OCI-LY7 (cell line): ENCODE measurements around the gene IMPA2. TPM values are rescaled to one million over a fixed set of nuclear protein-coding genes. Genes with fewer than 3 reads are reported as not detected.
"Not testable (repeated sequence)": the region's sequence is repeated elsewhere in the genome, so short reads cannot be mapped to it uniquely, and the experiment has no call there.

ENCODE experiments used
- BruUV-seq: library from RNA; stranded (reverse); fragments of 400-500 nt; replicated peaks from 2 replicates; lab custom pipeline; 2021; lab: Mats Ljungman, UMichigan
- CTCF ChIA-PET: fragments of 300-600 bp; sonication (Branson Sonifier 250); formaldehyde crosslinking; loops from one replicate; lab custom pipeline; 2022; ENCODE audit warnings: antibody characterized with exemption; ENCODE audit not compliant: unreplicated experiment; lab: Charles Lee
- POLR2A ChIA-PET: fragments of 300-600 bp; sonication (Branson Sonifier 250); formaldehyde crosslinking; loops from one replicate; lab custom pipeline; 2022; ENCODE audit warnings: antibody characterized with exemption; lab: Charles Lee
- DNase-seq: peaks from one replicate; pipeline ENCODE4 v3.0.0-alpha.2; 2015; ENCODE audit warnings: low spot score
- H2AFZ ChIP-seq: fragments of 200-600 bp; sonication (generic), shearing (Covaris generic); 2 replicates; pipeline ENCODE4 v1.6.1; 2014; ENCODE audit warnings: mild to moderate bottlenecking, antibody characterized with exemption, low read length, moderate library complexity
- H3K27ac ChIP-seq: fragments of 200-600 bp; sonication (generic); 2 replicates; pipeline ENCODE4 v1.5.1; 2014; ENCODE audit warnings: mixed run types, low read depth, mild to moderate bottlenecking, moderate library complexity, low read length, inconsistent platforms; ENCODE audit not compliant: poor library complexity, severe bottlenecking
- H3K36me3 ChIP-seq: fragments of 200-600 bp; sonication (generic); 2 replicates; pipeline ENCODE4 v1.6.1; 2014; ENCODE audit warnings: mild to moderate bottlenecking, antibody characterized with exemption, low read length, moderate library complexity, mixed read lengths; ENCODE audit not compliant: insufficient read depth
- H3K4me1 ChIP-seq: fragments of 200-600 bp; sonication (generic); 2 replicates; pipeline ENCODE4 v1.5.1; 2014; ENCODE audit warnings: mild to moderate bottlenecking, low read length; ENCODE audit not compliant: insufficient read depth, poor library complexity, severe bottlenecking
- H3K4me2 ChIP-seq: fragments of 200-600 bp; sonication (generic); 2 replicates; pipeline ENCODE4 v1.6.1; 2014; ENCODE audit warnings: mild to moderate bottlenecking, low read length
- H3K4me3 ChIP-seq: fragments of 200-600 bp; sonication (generic); 2 replicates; pipeline ENCODE4 v1.5.1; 2014; ENCODE audit warnings: mild to moderate bottlenecking, low read depth, low read length; ENCODE audit not compliant: poor library complexity, severe bottlenecking
- H3K79me2 ChIP-seq: fragments of 200-600 bp; sonication (generic); 2 replicates; pipeline ENCODE4 v1.6.1; 2016; ENCODE audit warnings: low read depth, mild to moderate bottlenecking, low read length, moderate library complexity, mixed read lengths; ENCODE audit not compliant: insufficient read depth
- H3K9me2 ChIP-seq: fragments of 200-600 bp; sonication (generic); 2 replicates; pipeline ENCODE4 v1.6.1; 2016; ENCODE audit warnings: mild to moderate bottlenecking, low read length, mixed read lengths; ENCODE audit not compliant: insufficient read depth
- H3K9me3 ChIP-seq: fragments of 200-600 bp; sonication (generic); 2 replicates; pipeline ENCODE4 v1.6.1; 2014; ENCODE audit warnings: mild to moderate bottlenecking, mixed run types, low read length, mixed read lengths
- H4K20me1 ChIP-seq: fragments of 200-600 bp; sonication (generic); 2 replicates; pipeline ENCODE4 v1.6.1; 2014; ENCODE audit warnings: mild to moderate bottlenecking, antibody characterized with exemption, low read length, moderate library complexity, mixed read lengths; ENCODE audit not compliant: insufficient read depth
- CTCF ChIP-seq: fragments of 200-600 bp; sonication (generic); conservative IDR thresholded peaks from 2 replicates; pipeline ENCODE4 v1.5.1; 2014; ENCODE audit warnings: mild to moderate bottlenecking, antibody characterized with exemption, low read length, moderate library complexity, mixed read lengths
- EZH2phosphoT487 ChIP-seq: fragments of 200-600 bp; sonication (generic); IDR thresholded peaks from 2 replicates; pipeline ENCODE4 v1.6.1; 2018; ENCODE audit warnings: low read depth, borderline replicate concordance, mild to moderate bottlenecking, mixed run types, antibody characterized with exemption, low read length, moderate library complexity, mixed read lengths
- intact Hi-C: fragments of 100-400 bp; cut with micrococcal nuclease; formaldehyde crosslinking; loops from one replicate; pipeline ENCODE4 v1.10.0; 2022; ENCODE audit not compliant: unreplicated experiment
- total RNA-seq, 2 experiments: library from RNA; depleted of rRNA in 1 of 2; stranded (reverse); fragments of >200 nt in 1 of 2; shearing (Covaris generic) in 1 of 2; gene quantifications; 2 replicates each; pipeline ENCODE4 v1.2.3, GENCODE V29; 2014 to 2022

IMPA2 gene
- total RNA-seq, 2 experiments from 2014 or later, result 51.9 to 59.0 TPM

GRCh38 chr18:12074736-12075135 is 93.4 kb downstream of the IMPA2 start:
- Histone ChIP-seq H3K9me3 (no peaks in the 10 kb centered on the region), H2AFZ (no peak overlapping the region), H3K36me3 (no peaks in the 10 kb centered on the region), H3K4me1 (no peaks in the 10 kb centered on the region), H3K79me2 (0 out of 2 replicates have a peak, but pooled peaks cover 4% of the 10 kb centered on the region), H3K4me2 (no peak overlapping the region), H4K20me1 (no peaks in the 10 kb centered on the region), H3K9me2 (no peaks in the 10 kb centered on the region), H3K4me3 (no peak overlapping the region), H3K27ac (no peak overlapping the region)
- ChIA-PET CTCF (no interaction called here), POLR2A (no interaction called here)
- no TSS peak for BruUV-seq
- intact Hi-C loops, result no loop called here
- no peak for TF ChIP-seq EZH2phosphoT487
- no peak for DNase-seq

GRCh38 chr18:12076424-12077140 is 95.3 kb downstream of the IMPA2 start:
- ChIA-PET CTCF (no interaction called here), POLR2A (no interaction called here)
- Histone ChIP-seq H2AFZ (no peak overlapping the region), H3K27ac (no peak overlapping the region), H3K9me3 (no peaks in the 10 kb centered on the region), H4K20me1 (no peaks in the 10 kb centered on the region), H3K36me3 (no peaks in the 10 kb centered on the region), H3K9me2 (no peaks in the 10 kb centered on the region), H3K79me2 (no peaks in the 10 kb centered on the region), H3K4me1 (no peaks in the 10 kb centered on the region), H3K4me3 (no peak overlapping the region), H3K4me2 (no peak overlapping the region)
- intact Hi-C loops, result no loop called here
- no TSS peak for BruUV-seq
- DNase-seq, result no peak
- TF ChIP-seq EZH2phosphoT487 (no peak), CTCF (no peak)

- H3K4me2 ChIP-seq, H3K4me1 ChIP-seq, H3K36me3 ChIP-seq, H4K20me1 ChIP-seq, H3K4me3 ChIP-seq, DNase-seq, H3K27ac ChIP-seq, BruUV-seq, H2AFZ ChIP-seq, CTCF ChIA-PET, H3K79me2 ChIP-seq, H3K9me3 ChIP-seq, H3K9me2 ChIP-seq, intact Hi-C loops: not testable (repeated sequence)
- POLR2A ChIA-PET, result interaction anchor here (0.6 kb wide), 1 partner anchor 842 kb away, joined by 3 read pairs; no protein-coding TSS in a partner anchor
Observed at GRCh38 chr18:12077994-12078393, 96.7 kb downstream of the IMPA2 start.
